ENCODE measurements around the gene SLC12A8.

The SLC12A8 gene

DNA sequence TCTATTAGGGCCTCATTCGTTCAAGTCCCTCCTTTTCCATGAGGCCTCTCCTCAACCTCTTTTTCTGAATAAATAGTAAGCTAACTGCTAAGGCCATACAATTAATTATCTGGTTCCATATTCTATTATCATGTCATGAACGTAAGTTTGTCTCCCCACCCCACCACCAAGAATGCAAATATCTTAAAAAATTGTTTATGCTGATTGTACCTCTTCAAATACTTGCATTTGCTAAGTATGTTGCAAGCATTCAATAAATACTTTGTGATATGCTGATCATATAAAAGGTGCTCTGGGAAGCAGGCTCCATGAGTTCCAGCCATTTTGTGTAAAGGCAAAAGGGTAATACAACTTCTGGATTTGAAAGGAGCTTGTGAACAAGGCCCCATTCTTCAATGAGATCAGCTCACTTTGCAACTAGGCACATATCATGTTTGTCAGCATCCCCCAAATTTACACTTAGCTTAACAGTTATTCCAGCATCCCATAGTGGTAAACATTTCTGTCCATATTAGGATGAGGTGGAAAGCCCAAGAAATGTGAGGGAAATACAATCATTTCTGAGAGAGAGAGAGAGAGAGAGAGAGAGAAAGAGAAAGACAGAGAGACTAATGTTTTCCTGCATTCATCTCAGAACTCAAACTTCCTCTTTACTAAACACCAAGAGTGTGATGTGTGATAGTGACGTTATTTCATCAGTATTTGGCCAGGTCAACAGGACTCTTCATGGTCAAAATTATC is 33.2 kb downstream of the SLC12A8 start:
- TF ChIP-seq, protein P1, sequence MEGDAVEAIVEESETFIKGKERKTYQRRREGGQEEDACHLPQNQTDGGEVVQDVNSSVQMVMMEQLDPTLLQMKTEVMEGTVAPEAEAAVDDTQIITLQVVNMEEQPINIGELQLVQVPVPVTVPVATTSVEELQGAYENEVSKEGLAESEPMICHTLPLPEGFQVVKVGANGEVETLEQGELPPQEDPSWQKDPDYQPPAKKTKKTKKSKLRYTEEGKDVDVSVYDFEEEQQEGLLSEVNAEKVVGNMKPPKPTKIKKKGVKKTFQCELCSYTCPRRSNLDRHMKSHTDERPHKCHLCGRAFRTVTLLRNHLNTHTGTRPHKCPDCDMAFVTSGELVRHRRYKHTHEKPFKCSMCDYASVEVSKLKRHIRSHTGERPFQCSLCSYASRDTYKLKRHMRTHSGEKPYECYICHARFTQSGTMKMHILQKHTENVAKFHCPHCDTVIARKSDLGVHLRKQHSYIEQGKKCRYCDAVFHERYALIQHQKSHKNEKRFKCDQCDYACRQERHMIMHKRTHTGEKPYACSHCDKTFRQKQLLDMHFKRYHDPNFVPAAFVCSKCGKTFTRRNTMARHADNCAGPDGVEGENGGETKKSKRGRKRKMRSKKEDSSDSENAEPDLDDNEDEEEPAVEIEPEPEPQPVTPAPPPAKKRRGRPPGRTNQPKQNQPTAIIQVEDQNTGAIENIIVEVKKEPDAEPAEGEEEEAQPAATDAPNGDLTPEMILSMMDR (IDR thresholded peaks at IDR 0.05): no peak
- H3K4me3 ChIP-seq: no peak overlapping the region
- no peak overlapping the region for H3K27ac ChIP-seq
- no peak for DNase-seq (ENCODE audit: low spot score)

DNA sequence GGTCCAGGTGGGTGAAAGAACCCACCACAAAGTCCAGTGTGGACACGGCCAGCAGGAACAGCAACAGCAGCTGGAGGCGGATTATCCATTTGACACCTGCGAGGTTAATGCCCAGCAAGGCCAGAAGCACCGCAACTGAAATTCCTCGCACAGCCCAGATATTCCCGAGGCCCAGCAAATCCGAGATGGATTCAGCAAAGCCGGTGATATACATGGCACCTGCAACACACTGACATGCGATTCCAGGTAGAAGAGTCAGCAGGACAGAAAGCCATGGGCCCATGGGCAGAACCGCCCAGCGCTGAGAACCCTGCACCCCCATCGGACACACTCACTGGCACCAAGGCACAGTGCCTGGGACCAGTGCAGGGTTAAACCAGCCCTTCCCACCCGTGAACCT is 34.8 kb downstream of the SLC12A8 start:
- TF ChIP-seq, protein P1 (IDR thresholded peaks at IDR 0.05): no peak
- no peak for DNase-seq (ENCODE audit: low spot score)
- Histone ChIP-seq H3K27ac (no peak overlapping the region), H3K4me3 (no peak overlapping the region)

DNA sequence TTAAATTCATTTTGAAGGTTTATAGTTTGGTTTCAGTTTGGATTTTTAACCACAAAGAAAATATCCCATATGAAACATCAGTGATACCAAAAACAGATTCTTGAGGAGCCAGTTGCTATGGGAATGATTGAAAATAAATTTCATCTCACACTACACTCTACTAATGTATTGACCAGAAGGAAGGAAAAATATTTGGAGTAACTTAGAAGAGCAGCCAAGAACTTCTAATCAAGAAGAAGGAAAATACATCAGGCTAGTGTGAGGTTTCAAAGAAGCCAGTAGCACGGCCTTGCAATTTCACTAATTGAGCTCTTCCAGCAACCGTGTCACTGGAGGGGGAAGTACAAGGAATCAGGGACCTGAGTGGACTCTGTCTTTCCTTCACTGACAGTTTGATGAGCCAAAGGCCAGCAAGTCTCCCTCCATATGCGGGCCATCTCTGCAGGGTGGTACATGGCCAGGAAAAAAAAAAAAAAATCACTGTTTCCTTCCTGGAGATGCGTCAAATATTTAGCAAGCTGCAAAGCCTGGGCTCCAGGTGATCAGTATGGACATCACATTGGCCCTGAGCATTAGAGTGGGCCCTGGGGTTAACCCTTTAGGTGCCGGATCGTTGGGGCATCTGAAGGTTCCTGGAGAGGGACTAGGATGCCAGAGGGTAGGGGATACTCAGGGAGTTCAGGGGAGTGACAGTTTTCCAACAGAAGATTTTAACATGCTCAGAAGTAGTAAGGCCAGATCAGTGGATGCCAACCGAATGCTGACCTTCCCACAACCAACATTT is 37.1 kb downstream of the SLC12A8 start:
- Histone ChIP-seq H3K4me3 (no peak overlapping the region), H3K27ac (no peak overlapping the region)
- no peak for DNase-seq (ENCODE audit: low spot score)
- TF ChIP-seq, protein P1 (IDR thresholded peaks at IDR 0.05): no peak

DNA sequence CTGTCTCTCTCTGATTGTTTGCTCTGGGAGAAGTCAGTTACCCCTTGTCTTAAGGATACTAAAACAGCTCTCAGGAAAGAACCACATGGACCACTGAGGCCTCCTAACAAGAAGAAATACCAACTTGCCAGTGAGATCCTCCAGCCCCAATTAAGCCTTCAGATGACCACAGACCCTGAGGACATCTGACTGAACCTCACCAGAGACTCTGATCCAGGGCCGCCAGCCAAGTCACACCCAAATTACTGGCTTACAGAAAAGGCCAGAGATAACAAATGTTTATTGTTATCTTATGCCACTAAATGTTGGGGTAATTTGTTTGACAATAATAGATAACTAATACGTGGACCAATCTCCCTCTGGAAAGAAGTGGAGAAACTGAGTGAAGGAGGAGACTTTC is 40.2 kb downstream of the SLC12A8 start:
- no peak overlapping the region for H3K4me3 ChIP-seq
- H3K27ac ChIP-seq: no peak overlapping the region
- no peak for DNase-seq (ENCODE audit: low spot score)
- TF ChIP-seq, protein P1 (IDR thresholded peaks at IDR 0.05): no peak

DNA sequence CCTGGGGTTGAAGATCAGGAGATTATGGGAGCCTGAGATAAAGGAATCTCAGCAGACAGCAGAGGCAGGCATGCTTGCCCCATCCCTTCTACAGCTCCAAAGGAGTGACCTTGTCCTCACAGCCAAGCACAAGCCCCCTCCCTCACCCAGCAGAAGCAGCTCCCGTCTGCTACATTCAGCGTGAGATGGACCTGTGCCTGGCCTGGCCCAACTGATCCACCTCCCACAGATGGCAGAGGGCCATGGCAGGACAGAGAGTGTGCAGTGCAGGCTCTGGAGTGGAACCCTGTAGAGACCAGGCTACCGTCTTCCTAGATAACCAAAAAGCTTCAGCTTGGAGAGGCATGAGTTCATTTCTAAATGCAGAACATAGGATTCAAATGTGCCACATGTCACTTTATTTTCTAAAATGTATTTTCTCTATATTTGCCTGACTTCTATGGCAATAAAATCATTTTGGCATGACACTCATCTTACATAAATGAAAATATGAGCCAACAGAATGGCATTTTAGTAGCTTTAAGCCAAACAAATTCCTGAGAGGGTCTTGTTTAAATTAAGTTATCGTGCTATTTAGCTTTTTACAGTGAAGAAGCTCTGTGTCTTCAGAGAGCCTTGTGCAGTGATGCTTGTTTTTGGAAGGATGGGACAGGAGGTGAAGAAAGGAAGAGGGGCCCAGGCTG is 43.7 kb downstream of the SLC12A8 start:
- TF ChIP-seq, protein P1 (IDR thresholded peaks at IDR 0.05): no peak
- no peak for DNase-seq (ENCODE audit: low spot score)
- H3K4me3 ChIP-seq: no peak overlapping the region
- no peak overlapping the region for H3K27ac ChIP-seq

DNA sequence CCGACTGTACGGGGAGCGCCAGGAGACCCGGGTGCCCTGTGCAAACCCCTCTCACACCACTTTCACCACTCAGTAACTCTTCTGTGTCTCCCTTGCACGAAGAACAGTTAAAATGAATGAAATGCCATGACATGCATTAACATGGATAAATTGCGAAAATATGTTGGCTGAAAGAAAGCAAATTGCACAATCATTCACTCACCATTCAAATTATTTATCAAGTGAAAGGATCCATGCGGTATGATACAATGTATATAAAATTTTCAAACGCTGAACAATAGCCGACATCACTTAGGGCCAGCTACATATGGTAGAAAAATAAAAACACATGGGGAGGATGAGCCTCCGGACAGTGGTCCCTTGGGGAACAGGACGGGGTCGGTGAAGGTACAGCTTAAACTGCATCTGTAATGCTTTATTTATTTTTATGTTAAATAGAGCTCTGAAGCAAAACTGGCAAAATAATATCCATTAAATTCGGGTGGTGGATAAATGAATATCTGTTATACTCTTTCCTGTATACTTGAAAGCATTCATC is 45.9 kb downstream of the SLC12A8 start:
- TF ChIP-seq, protein P1 (IDR thresholded peaks at IDR 0.05): no peak
- DNase-seq (ENCODE audit: low spot score): no peak
- Histone ChIP-seq H3K4me3 (no peak overlapping the region), H3K27ac (no peak overlapping the region)

Data from coronary artery (tissue), 2 donors.